Skin epidermis (tissue), 12 donors: ENCODE results near the gene SAMD10.
A peak's percentile ranks its signal among the peaks of the same experiment; 100 is the strongest.

Source experiments
- H3K27ac ChIP-seq, 21 experiments: fragments of 200-600 bp; sonication (generic) in 11 of 21; one replicate each; pipeline ENCODE4 v1.5.0; 2020; ENCODE audit warnings: mild to moderate bottlenecking in 3 of 21, inconsistent platforms in 2 of 21, moderate library complexity in 2 of 21
- H3K4me3 ChIP-seq, 7 experiments: fragments of 200-600 bp; sonication (generic) in 2 of 7; one replicate each; pipeline ENCODE4 v1.5.0; 2020; ENCODE audit warnings: inconsistent platforms in 2 of 7, mild to moderate bottlenecking in 2 of 7, moderate library complexity in 1 of 7

SAMD10 gene

DNA sequence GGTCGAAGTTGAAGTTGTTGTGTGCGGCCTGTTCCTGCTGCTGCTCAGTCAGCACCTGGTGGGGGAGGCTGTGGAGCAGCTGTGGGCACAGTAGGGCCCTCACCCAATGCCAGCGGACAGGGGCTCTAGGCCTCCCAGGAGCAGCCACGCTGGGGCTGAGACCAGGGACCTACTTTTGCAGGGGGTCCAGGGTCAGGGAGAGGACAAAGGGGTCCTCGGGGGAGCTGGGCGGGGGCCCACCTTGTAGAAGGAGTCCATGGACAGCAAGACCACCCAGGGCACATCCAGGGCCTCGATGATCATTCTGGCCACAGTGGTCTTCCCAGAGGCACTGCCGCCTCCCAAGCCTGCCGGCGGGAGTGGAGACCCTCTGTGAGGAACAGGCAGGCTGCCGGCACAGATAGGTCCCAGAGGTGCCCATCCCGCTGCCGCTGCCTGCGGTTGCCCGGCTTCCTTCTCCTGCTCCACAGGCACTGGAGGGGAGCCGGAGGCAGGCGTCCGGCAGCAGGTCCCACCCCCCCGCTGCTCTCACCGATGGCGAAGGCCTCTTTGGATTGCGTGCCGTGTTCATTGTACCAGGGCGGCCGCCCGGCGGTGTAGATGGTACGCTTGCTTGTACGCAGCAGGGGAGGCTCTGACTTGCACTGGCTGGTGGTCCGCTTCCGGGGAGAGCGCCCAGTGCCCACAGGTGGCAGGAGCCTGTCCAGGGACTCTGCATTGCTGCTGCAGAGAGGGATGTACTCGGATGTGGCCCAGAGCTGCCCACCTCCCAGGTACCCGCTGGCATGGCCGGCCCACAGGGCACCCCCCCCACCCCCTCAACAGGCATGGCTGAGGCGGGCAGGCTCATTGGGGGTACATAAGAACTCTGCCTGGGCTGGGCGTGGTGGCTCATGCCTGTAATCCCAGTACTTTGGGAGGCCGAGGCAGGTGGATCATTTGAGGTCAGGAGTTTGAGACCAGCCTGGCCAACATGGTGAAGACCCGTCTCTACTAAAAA is 33.2 kb downstream of the SAMD10 start:
- no peak overlapping the region for H3K27ac ChIP-seq
- H3K4me3 ChIP-seq: no peak overlapping the region

DNA sequence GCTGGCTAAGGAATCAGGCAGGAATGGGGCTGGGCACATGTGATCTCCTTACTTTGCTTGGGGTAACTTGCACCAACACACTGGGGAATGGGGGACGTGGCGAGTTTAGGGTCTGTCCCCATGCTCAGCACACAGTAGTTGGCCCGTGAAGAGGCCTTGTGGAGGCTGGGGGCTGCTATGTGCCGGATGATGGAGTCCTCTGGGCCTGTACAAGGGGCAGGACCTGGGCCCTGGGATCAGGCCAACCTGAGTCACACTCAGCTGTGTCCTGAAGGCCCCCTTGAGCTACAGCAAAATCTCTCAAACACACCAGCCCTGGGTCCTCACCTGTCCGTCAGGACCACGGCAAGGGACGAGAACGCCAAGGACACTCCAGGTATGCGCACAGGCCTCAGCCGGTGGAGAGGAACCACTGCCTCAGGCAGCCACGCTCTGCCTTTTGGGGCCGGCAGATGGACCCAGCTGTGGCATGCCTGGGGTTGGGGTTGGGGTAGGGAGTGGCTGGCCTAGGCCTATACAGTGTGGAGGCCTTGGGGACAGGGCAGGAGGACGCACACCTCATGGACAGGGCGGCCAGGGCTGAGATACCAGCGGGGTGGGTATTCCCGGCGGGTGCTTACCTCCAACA is 34.3 kb downstream of the SAMD10 start:
- H3K4me3 ChIP-seq: no peak overlapping the region
- no peak overlapping the region for H3K27ac ChIP-seq

DNA sequence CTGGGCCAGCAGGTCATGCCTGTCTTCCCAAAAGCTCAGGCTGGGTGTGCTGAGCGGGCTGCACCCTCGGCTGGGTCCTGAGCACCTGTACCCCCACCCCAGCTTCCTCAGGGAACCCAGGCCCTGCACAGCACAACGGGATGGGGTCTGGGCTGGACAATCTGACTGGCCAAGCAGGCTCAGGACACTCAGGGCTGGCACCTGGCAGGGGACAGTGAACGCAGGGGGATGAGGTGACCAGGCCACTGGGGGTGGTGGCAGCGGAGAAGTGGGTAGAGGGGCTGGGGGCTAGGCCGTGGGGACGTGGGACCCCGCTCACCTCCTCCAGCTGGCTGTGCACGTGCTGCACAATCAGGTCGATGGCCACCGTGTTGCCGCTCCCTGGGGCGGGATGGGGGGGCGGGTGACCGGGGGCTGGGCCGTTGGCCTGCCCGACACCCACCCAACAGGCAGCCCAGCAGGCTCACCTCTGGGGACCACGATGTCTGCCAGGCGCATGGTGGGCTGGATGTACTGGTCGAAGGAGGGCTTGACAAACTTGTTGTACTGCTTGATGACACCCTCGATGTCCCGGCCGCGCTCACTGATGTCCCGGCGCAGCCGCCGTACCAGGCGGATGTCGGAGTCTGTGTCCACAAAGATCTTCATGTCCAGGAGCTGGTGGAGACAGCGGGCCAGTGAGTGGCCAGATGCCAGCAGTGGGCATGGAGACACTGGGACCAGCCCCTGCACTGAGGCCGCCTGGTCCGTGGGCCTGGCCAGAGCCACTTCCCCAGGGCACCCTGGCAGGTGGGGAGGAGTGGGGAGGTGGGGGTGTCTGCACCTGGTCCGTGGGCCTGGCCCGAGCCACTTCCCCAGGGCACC is 35.1 kb downstream of the SAMD10 start:
- H3K4me3 ChIP-seq: no peak overlapping the region
- H3K27ac ChIP-seq: no peak overlapping the region

DNA sequence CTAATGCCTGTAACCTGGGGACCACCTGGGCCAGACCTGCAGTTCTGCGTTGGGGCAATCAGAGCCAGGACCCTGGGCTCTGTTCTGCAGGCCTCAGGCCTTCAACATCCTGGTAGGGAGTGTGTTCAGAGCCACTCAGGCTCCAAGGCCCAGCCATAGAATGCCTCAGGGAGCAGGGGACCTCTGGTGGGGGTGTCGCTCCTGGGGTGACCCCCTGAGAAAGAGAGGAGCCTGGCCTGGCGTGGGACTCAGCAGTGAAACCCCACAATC is 35.7 kb downstream of the SAMD10 start:
- no peak overlapping the region for H3K4me3 ChIP-seq
- no peak overlapping the region for H3K27ac ChIP-seq

GRCh38 chr20:63942969-63943807 is 36.3 kb downstream of the SAMD10 start:
- no peak overlapping the region for H3K4me3 ChIP-seq
- H3K27ac ChIP-seq: peak overlapping the region in 17 of 21 experiments; percentile 2 to 79 (median 62)

DNA sequence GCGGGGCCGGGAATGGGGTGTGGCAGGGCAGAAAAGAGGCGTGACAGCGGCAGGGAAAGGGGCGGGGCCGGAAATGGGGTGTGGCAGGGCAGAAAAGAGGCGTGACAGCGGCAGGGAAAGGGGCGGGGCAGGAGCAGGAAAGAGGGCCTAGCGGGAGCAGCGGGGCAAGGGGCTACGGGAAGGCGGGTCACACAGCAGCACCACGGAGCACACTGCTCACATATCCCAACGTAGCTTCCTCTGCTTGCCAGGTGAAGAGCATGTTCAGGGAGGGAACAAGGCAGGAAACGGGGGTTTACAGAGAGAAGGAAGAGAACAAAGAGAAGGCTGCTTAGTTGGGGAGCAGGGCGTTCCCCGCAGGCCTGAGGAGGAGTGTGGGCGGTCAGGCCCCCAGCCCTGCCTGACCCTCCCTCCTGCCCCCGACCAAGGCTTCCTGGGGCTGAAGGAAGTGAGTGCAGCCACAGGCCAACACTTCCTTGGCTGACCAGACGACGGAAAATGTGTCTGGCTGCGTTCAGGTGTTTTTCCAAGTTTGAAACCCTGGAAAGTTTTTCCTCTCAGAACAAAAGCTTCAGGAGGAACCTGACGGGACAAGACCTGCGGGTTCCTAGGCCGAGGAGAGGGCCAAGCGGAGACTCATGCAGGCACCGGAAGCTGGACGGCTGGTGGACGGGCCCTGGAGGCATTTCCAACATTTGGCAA is 37.0 kb downstream of the SAMD10 start:
- Histone ChIP-seq H3K4me3 (no peak overlapping the region), H3K27ac (peak overlapping the region in 18 of 21 experiments; percentile 2 to 79 (median 64))

DNA sequence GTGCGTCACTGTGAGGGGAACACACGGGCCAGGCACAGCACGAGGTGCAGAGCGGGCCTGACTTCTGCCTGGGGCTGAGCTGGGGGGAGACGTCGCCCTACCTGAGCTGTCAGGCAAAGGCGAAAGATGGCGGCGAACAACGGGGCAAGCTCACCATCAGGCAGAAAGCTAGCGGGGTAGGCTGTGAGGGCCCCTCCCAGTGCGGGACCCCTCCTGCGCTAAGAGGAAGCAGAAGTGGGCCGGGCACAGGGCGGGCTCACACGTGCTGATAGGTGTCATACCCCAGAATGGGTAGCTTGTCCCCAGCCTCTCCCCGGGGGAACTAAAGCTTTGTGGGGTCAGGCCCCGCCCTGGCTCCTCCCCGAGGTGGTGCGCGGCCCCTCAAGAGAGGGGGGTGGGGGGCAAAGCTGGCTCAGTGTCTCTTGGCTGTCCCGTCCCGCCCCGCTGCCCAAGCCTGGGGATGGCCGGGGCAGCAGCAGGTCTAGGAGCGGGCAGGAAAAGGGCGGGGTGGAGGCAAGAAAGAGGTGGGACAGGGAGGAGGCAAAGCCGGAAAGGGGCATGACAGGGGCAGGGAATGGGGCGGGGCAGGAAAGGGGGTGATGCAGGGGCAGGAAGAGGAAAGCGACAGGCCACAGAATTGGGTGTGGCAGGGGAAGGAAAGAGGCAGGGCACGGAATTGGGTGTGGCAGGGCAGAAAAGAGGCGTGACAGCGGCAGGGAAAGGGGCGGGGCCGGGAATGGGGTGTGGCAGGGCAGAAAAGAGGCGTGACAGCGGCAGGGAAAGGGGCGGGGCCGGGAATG is 38.0 kb downstream of the SAMD10 start:
- H3K4me3 ChIP-seq: peak overlapping the region in 1 of 7 experiments; percentile 22
- peak overlapping the region in 13 of 21 experiments; percentile 4 to 80 (median 49) for H3K27ac ChIP-seq

DNA sequence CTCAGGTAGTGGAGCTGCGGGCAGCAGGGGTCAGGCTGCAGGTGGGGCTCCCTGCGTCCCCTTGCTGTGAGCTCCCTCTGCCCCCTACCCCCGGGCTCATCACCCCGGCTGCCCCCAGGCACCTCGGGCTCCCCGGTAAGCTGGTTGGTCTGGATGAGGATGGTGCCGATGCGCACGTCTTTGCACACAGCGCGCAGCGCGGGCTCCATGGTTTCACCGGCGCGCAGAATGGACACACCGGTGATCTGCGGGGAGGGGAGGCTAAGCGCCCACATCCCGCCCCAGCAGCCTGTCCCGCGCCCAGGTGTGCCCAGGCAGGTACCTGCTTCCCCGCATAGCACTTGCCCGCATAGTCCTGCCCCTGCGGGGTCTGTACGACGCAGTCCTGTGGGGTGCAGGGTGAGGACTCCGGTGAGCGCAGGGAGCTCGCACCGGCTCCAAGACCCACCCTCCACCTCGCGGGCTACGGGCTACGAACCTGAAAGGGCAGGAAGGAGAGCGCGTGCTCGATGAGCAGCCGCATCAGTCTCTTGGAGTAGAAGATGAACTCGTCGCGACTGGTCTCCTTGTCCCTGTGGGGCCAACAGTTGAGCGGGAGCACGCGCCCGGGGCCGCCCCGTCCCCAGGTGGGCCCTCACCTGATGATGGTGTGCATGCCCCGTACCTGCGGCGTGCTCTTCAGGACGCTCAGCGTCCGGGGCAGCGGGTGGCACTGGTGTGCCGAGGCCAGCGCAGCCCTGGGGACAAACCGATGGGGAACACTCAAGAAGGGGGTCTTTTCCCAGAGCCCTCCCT is 38.8 kb downstream of the SAMD10 start:
- Histone ChIP-seq H3K4me3 (no peak overlapping the region), H3K27ac (peak overlapping the region in 7 of 21 experiments; percentile 4 to 80 (median 63))

DNA sequence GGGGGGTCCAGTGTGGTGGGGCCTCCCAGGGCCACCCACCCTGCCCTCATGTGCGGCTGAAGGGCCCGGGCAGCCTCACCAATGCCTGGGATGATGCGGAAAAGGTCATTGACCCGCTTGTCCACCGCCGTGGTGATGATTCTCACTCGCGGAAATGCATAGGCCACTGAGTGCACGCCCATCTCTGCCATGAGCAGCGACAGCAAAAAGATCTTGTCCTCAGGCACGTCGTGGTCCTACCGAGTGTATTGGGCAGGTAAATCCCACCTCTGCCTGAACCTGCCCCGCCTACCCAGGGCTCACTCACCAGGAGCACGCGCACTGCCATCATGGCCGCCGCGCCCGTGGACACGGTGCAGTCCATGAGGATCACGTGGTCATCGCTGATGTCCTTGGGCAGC is 39.4 kb downstream of the SAMD10 start:
- Histone ChIP-seq H3K27ac (peak overlapping the region in 1 of 21 experiments; percentile 4), H3K4me3 (no peak overlapping the region)

- Histone ChIP-seq H3K27ac (peak overlapping the region in 1 of 21 experiments; percentile 30), H3K4me3 (no peak overlapping the region)
Measured at GRCh38 chr20:63939061-63939935, 40.1 kb downstream of the SAMD10 start.

DNA sequence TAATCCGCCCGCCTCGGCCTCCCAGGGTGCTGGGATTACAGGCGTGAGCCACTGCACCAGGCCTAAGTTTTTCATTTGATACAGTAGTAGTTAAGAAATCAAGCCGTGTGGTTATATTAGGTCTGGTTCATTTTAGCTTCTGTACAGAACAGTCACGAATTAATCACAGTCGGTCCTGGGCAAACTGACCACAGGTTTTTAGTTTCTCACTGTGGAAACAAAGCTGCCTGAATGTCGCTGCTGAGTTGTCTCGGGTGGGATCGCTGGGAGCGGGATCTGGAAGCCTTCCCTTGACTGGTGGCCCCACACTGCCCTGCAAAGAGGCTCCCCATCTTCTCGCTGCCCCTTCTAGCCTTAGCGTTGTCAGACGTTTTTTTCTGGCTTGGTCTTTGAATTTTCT is 41.8 kb downstream of the SAMD10 start:
- H3K4me3 ChIP-seq: no peak overlapping the region
- no peak overlapping the region for H3K27ac ChIP-seq

DNA sequence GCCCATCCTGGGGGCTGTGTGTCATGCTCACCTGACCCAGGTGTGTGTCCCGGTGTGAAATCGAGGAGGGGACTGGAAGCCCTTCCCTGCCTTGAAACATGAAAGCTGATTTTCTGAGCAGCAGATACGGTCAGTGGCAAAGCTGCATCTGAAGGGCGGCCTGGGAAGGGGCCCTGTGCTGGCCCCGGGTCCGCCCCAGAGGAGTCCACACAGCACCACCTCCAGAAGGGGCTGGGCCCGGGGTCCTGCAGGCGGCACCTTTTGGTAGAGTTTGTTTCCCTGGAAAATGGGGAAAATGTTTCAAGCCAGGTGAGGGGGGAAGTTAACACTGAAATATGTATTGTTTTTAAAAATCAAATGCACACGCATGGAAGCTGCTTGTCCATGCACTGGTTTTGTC is 44.0 kb downstream of the SAMD10 start:
- Histone ChIP-seq H3K4me3 (no peak overlapping the region), H3K27ac (no peak overlapping the region)

DNA sequence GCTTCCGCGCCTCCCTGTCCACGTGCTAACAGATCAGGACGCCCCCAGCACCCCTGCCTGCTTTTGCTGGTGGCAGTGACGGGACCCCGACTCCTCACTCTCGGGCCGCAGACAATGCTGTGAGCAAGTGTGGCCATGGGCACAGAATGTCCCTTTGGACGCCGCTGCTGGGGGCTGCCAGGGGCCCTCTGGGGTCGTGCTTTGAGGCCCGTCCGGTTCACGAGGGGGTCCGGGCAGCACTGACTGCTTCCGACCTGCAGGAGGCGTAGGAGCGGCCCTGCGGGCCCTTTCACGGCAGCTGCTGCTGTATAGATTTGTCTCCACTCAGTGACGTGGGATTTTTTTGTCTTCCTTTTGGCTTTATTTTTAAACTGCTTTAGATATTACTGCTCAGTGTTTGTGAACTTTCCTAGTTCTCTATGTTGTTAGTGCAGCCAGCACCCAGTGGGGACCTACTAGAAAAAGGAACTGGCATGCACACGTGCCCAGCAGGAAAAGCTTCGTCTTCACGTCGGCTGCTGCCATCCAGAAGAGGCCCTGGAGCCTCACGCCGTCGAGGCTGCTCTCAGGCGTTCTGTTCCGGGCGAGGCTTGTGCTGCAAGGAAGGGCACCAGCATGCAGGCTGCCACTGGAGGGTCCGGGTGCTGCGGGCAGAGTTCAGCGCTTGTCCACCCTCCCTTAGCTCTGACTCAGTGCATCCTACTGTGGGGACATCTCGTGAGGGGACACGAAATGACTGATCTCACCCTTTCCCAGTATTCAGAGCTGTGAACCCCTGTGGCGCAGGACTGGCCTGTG is 45.0 kb downstream of the SAMD10 start:
- H3K4me3 ChIP-seq: no peak overlapping the region
- H3K27ac ChIP-seq: no peak overlapping the region

DNA sequence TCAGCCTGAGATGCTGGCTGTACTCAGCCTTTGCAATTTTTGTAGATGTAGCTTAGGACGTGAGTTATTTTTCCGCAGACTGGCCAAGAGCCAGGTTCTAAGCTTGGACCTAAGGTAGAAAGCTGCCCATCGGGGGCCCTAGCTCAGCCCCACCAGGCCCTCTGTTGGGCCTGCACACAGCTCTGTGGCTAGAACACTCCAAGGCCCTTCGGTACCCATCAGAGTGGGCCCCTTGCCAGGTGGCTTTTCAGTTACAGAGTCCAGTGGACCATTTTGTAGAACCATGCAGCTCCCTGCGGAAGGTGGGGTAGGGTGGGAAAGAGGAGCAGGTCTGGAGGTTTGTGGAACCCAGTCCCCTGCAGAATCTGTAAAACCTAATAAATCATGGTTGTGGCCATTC is 45.8 kb downstream of the SAMD10 start:
- Histone ChIP-seq H3K27ac (no peak overlapping the region), H3K4me3 (no peak overlapping the region)

- Histone ChIP-seq H3K4me3 (no peak overlapping the region), H3K27ac (no peak overlapping the region)
Measured at GRCh38 chr20:63932606-63933160, 46.8 kb downstream of the SAMD10 start.
